Measurements from ENCODE around the gene VAPA.
A peak's percentile ranks its signal among the peaks of the same experiment; 100 is the strongest.
"Not testable (repeated sequence)": the region's sequence is repeated elsewhere in the genome, so short reads cannot be mapped to it uniquely, and the experiment has no call there.

Gene VAPA

DNA sequence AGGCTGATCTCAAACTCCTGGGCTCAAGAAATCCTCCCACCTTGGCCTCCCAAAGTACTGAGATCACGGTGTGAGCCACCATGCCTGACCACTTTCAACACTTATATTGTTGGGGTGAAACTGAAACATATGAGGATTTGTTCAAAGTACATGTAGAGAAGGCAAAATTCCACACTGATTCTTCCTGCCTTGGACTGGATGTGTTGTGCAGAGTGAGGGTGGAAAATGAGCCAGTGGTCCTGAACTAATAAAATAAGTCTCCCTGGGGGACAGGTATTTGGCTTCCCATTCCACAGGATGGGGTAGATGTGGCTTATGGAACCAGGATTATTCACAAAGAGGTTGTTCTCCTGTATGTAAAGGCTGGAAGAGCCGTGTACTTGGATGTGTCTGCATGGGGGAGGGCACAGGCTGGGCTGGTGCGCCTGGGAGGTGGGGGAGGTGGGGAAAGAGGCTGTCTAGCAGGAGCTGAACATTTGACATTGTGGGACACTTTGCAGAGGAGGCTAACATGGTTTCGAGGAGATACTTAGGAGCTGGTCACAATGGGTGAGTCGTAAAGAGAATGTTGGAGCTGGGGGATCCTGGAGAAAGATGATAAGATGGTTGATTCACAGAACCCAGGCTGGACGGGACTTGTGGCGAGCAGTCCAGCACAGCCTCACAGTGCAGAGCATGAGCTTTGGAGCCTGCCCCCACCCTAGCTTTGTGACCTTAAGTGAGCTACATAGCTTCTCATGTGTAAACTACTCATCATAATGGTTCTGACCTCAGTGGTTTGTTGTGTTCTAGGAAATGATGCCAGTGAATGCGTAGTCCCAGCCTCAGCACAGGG lies 28.4 kb upstream of the VAPA start, which contains the start of gene TXNDC2:
TXNDC2 (plus strand) TSS at position 804 of the 835 bp plus-strand sequence. CDS start 708 bp downstream, outside the sequence.
- DNase-seq (ENCODE audit: low spot score), result no peak

DNA sequence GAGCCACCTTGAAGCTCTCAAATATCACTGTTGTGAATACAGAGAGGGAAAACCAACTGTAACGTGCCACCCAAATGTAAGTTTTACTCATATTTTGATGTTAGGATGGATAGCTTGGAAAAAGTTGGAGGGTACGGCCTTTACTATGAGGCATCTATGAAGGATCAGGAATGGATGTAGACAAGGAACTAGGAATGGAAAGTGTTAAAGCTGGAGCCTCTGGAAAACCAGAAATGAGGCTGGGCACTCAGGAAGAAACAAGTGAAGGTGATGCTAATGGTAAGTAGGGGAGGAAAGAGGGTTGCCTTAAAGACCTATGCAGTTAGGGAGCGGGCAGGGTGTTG lies 27.8 kb upstream of the VAPA start:
- no peak for DNase-seq (ENCODE audit: low spot score)

DNA sequence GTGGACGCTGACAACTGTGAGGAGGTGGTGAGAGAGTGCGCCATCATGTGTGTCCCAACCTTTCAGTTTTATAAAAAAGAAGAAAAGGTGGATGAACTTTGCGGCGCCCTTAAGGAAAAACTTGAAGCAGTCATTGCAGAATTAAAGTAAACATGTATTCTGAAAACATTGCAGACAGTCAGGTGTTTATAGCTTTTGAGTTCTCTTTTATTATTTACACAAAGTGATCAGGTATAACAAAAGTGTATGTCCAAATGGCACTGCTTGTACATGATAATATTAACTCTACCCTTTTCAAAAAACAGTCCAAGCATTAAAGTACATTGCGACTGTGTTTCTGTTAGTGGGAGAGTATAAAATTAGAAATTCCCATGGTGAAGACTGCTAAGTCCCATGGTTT lies 25.8 kb upstream of the VAPA start:
- DNase-seq (ENCODE audit: low spot score), result no peak

DNA sequence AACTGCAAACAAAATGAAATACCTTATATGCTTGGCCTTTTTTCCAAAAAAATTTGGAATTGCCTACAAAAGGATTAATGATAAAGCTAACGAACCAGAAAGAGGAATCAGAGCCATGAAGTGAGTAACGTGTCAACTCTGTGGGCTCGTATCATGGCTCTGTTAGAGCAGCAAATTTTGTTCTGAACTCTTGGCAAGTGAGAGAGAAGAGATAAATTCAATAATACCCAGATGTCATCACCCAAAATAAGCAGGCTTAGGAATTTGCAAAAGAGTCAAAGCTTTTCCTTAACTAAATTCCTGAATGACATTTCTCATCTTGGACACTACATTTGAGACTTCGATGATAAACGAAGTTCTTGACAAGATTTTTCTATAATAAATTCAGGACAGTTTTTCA lies 23.6 kb upstream of the VAPA start:
- no peak for DNase-seq (ENCODE audit: low spot score)

DNA sequence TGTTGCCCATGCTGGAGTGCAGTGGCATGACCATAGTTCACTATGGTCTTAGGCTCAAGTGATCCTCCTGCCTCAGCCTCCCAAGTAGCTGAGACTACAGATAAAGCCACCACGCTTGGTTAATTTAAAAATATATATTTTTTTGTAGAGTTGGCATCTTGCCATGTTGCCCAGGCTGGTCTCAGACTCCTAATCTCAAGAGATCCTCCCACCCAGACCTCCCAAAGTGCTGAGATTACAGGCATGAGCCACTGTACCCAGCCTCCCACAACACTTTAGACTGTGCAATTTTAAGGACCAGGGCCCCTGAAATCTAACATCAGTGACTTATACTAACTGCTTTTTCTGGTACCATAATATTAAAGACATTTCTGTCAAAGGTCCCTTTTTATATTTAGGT lies 22.9 kb upstream of the VAPA start:
- no peak for DNase-seq (ENCODE audit: low spot score)

DNA sequence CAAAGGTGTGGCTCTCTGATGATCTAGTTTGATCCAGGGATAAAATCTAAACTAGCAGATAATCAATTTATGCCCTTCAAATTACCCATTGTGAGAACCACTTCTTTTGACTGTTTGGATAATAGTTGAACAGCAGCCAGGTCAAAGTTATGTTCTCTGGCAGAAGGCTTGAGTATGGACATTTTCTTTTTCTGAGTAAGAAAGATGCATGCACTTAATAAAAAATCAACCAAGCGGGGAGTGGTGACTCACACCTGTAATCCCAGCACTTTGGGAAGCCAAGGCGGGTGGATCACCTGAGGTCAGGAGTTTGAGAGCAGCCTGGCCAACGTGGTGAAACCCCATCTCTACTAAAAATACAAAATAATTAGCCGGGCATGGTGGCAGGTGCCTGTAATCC lies 22.3 kb upstream of the VAPA start:
- not testable (repeated sequence) for DNase-seq (ENCODE audit: low spot score)

DNA sequence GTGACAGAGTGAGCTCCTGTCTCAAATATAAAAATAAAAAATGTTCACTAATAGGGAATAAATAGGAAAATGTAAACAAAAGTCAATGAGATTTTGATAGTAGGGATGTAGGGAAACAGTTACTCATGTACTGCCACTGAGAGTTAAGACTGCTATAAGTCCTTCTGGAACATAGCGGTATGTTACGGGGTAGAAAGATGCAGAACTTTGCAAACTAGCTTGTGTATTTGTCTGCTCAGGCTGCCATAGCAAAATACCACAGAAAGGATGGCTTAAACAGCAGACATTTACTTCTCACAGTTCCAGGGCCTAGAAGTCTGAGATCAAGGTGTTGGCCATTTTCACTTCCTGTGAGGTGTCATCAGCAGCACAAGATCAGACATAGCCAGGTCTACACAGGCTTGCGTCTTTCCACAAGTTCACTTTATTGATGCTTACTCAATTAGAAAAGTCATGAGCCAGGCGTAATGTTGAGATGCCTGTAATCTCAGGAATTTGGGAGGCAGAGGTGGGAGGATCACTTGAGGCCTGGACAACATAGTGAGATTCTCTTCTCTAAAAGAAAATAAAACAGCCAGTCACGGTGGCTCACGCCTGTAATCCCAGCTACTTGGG lies 19.3 kb upstream of the VAPA start:
- no peak for DNase-seq (ENCODE audit: low spot score)

DNA sequence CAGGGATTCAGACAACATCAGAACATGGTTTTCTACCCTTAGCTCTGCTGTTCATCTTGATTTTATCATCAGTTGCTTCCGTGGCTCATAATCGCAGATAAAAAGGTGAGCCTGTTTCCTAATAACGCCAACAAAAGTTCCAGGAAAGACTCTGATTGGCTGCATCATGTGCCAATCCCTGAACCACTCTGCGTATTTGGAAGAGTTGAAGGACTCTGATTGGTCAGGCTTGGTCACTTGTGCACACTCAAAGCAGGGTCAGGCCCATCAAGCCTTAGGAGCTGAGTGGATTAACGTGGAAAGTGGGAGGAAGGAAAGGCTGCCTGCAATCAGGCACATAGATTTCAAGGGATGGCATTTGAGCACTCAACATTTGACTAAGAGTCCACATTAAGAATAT lies 16.7 kb upstream of the VAPA start:
- no peak for DNase-seq (ENCODE audit: low spot score)

DNA sequence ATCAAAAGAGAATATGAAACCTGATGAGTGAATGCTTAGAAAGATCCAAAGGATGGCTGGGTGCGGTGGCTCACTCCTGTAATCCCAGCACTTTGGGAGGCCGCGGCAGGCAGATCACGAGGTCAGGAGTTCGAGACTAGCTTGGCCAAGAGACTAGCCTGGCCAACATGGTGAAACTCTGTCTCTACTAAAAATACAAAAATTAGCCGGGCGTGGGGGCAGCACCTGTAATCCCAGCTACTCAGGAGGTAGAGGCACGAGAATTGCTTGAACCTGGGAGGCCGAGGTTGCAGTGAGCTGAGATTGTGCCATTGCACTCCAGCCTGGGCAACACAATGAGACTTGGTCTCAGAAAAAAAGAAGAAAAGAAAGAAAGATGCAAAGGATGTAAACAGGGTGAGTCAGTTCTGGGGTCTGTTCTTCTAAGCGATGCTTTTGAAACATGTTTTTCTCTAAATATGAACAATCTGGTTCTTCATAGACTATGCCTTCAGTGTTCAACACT lies 16.0 kb upstream of the VAPA start:
- not testable (repeated sequence) for DNase-seq (ENCODE audit: low spot score)

DNA sequence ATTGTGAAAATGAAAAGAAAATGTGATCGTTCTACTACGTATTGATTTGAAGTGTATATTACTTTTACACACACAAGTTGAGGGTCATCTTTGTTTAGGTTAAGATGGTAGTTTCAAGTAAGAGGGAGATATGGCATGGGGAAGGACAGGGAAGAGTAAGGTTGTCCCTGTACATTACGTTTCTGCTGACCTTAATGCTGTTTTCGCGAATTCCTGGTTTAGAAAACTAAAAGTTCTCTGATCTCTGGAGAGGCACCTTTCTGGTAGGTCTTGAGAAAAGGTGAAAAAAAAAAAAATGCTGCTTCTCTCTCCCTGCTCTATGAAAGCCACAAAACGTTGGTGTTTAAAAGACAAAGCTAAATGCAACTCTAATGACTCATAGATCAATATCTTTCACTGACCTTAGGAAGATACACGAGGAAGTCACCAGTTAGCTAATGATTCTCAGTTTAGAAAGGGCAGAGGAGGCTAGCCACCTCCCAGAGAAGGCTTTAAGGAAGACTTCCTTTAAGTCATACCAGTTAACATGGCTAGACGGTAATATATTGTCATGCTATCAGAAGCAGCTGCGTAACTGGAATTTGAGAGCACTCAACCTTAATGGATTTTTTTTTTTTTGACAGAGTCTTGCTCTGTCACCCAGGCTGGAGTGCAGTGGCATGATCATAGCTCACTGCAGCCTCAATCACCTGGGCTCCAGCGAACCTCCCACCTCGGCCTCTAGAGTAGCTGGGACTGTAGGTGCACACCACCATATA lies 14.8 kb upstream of the VAPA start:
- peak; percentile 27 for DNase-seq (ENCODE audit: low spot score)

DNA sequence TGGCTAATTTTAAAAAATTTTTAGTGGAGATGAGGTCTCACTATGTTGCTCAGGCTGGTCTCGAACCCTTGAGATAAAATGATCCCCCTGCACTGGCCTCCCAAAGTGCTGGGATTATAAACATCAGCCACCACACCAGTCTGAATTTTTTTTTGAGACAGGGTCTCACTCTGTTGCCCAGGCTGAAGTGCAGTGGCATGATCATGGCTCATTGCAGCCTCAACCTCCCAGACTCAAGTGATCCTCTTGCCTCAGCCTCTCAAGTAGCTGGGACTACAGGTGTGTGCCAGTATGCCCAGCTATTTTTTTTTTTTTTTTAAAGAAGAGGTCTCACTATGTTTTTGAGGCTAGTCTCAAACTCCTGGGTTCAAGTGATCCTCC lies 14.3 kb upstream of the VAPA start:
- not testable (repeated sequence) for DNase-seq (ENCODE audit: low spot score)

DNA sequence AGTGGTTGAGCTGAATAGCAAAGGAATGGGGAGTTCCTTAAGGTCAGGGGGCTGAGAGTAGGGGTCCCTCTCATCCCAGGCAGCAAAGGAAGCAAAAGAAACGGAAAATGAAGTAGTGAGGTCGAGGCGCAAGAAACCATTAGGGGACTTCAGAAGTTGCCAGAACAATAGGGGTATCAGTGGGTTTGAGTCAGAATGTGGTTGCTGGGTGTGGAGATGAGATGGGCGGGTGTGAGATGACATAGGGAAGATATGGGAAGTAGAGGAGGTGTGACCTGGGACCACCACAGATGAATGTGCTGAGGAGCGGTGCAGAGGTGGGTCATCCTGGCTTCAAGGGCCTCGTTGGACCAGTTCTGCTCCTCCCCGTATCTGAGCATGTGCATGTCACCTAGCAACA lies 13.1 kb upstream of the VAPA start:
- no peak for DNase-seq (ENCODE audit: low spot score)

DNA sequence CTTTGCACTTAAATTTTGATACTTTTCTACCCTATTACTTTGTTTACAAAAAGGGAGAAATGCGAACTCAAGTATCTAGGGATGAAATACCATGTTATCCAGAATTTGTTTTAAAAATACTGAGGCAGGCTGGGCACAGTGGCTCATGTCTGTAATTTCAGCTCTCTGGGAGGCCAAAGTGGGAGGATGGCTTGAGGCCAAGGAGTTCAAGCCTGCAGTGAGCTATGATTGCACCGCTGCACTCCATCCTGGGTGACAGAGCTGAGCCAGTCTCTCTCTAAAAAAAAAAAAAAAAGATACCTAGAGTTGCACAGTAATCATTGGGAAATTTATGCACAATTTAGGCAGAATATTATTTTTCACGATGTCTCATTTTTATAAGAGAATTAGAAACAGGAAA lies 12.4 kb upstream of the VAPA start:
- DNase-seq (ENCODE audit: low spot score), result no peak

DNA sequence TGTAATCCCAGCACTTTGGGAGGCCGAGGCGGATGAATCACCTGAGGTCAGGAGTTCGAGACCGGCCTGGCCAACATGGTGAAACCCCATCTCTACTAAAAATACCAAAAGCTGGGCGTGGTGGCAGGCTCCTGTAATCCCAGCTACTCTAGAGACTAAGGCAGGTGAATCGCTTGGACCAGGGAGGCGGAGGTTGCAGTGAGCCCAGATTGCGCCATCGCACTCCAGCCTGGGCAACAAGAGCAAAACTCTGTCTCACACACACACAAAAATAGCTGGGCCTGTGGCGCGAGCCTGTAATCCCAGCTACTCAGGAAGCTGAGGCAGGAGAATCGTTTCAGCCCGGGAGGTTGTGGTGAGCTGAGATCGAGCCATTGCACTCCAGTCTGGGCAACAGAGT lies 11.6 kb upstream of the VAPA start:
- not testable (repeated sequence) for DNase-seq (ENCODE audit: low spot score)

DNA sequence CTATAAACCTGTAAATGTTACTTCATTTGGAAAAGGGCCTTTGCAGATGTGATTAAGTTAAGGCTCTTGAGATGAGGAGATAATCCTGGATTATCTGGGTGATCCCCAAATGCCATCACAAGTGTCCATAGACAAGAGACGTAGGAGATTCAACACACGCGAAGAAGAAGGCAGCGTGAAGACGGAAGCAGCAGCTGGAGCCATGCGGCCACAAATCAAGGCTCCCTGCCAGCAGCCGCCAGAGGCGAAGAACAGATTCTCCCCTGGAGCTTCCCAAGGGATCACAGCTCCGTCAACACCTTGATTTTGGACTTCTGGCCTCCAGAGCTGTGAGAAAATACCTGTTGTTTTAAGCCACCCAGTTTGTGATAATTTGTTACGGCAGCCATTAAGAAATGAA lies 11.0 kb upstream of the VAPA start:
- DNase-seq (ENCODE audit: low spot score), result peak; percentile 37

DNA sequence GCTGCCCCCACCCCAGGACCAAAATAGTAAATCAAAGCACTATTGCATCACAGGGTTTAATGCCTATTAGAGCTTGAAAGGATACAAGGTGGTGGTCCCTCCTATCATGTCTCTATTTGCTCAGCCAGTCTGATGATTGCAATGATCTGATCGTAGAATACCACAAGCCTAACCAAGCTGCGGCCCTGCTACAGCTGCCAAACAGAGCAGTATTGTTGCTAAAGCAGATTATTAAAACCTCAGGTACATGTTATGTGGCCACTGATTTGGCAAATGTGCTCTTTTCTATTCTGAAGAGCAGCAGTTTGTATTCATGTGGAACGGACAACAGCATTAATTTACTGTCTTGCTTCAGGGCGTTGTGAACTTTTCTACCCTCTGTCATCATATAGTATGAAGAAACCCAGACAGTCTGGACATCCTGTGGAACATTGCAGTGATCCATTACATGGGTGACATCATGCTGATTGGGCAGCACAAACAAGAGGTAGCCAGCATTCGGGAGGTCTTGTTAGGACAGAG lies 8.4 kb upstream of the VAPA start:
- peak; percentile 17 for DNase-seq (ENCODE audit: low spot score)

DNA sequence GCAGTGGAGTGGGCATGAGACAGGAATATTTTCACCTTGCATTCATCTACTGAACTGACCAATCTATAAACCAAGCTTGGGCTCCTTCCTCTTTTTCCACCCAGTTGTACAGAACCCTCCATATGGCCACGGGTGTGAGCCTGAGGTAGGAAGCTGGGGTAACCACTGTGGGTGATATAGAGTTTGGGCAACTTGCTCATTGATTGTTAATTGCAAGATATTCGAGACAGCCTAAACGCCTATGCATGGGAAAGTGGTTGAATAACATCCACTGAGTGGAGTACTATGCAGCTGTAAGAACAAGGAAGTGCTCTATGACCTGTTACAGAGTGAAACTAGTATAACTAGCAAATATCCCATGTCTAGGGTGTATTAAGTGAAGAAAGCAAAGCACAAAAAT lies 7.3 kb upstream of the VAPA start:
- DNase-seq (ENCODE audit: low spot score), result no peak

DNA sequence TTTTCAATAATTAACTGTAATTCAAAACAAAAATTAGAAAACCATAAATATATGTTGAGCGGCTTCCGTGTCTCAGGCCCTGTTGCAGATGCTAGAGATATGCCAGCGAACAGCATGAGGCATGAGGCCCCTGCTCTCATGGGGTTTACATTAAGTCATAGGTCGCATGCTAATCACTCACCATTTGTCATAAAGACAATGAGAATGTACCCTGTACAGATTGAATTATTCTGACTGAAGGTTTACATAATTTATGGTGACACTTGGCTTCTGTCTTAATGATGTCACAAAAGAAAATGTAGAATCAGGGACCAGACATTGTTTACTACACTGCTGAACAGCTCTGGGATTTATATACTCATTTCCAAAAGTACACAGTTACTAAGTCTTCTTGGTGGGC lies 5.9 kb upstream of the VAPA start:
- peak; percentile 85 for DNase-seq (ENCODE audit: low spot score)

DNA sequence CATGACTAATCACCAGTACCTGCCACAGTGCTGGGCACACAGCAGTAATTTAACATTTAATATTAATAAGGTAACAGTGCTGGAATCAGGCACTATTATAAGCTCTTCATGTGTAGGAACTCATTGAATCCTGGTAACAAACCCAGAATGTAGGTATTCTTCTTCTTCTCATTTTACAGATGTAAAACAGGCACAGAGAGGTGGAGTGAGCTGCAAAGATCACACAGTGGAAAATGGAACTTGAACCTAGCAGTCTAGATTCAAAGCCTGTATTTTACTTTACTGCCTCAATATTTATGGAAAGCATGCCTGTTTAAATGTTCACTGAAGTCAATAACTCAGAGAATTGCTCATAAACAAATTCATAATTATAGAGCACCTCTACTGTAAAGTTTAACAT lies 3.7 kb upstream of the VAPA start:
- DNase-seq (ENCODE audit: low spot score), result no peak

DNA sequence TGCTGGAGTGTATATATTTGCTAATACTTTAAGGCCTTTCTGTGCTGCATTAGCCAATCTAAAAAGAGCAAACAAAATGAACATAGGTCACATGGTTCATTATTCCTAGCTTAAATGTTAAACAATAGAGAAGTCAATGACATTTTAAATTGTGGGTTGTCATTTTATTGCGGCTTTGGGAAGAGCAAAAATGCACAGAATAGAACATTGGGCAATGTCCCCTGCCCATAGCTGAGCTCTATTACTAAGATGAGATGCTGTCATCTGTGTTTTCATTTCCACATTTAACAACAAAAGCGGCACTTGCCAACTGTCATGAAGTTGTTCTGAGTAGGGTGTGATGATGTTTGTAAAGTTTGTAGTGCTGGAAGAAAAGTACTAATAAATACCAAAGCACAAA lies 3.2 kb upstream of the VAPA start:
- no peak for DNase-seq (ENCODE audit: low spot score)

DNA sequence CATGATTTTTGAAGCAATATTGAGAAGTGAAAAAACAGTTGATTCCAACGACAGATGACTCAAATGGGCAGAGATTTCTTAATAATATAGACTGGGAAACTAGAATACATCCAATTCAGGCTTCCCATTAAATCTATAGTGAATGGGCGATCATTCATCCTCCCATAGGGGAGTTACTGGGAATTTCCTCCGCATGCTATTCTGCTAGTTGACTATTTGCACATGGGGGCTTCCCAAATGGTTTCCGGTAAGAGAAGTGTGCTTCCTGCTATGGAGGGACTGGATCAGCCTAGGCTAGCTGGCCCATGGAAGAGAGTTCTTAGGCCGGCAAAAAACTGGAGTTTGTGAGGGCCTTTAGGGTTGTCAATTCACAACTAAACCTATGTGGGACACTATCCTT lies 2.6 kb upstream of the VAPA start:
- no peak for DNase-seq (ENCODE audit: low spot score)

DNA sequence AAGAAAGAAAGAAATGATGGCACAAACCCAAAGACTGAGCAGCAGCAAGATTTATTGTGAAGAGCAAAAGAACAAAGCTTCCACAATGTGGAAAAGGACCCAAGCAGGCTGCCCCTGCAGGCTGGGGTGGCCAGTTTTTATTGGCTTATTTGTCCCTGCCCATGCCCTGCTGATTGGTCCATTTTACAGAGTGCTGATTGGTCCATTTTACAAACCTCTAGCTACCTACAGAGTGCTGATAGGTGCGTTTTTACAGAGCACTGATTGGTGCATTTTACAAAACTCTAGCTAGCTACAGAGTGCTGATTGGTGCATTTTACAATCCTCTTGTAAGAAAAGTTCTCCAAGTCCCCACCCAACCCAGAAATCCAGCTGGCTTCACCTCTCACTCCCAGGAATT lies 1.5 kb upstream of the VAPA start:
- DNase-seq (ENCODE audit: low spot score), result not testable (repeated sequence)
